A673 (cell line): ENCODE results near the gene PREX1.

Source experiments
- CTCF ChIP-seq: fragments of 300-800, 200-600 bp; sonication (generic); conservative IDR thresholded peaks from 2 replicates; pipeline ENCODE4 v1.5.1; 2017; ENCODE audit warnings: low read depth, mild to moderate bottlenecking, antibody characterized with exemption, low read length, moderate library complexity, mixed read lengths
- EZH2 ChIP-seq: fragments of 200-600 bp; sonication (generic); IDR thresholded peaks from 2 replicates; pipeline ENCODE4 v1.6.1; 2017; ENCODE audit warnings: borderline replicate concordance, low read depth, mild to moderate bottlenecking, mixed read lengths, antibody characterized with exemption, low read length; ENCODE audit not compliant: poor library complexity, severe bottlenecking

GRCh38 chr20:48619126-48620101 lies 208.4 kb downstream of the PREX1 start:
- TF ChIP-seq CTCF = no peak
- no peak for TF ChIP-seq EZH2
